Subcutaneous abdominal adipose tissue (tissue), 5 donors: ENCODE data around the gene TMCC3.
"Not testable (repeated sequence)": the region's sequence is repeated elsewhere in the genome, so short reads cannot be mapped to it uniquely, and the experiment has no call there.

Source experiments
- H3K27ac ChIP-seq: one replicate; pipeline ENCODE4 v1.7.0; 2013; ENCODE audit warnings: low read depth, mild to moderate bottlenecking, inconsistent platforms, low read length, moderate library complexity
- H3K27me3 ChIP-seq, 5 donors: one replicate each; pipeline ENCODE4 v1.7.0; 2013; ENCODE audit warnings: low read length in 5 of 5, inconsistent platforms in 1 of 5; ENCODE audit not compliant: control insufficient read depth in 5 of 5, insufficient read depth in 4 of 5
- H3K36me3 ChIP-seq, 5 donors: one replicate each; pipeline ENCODE4 v1.7.0; 2013; ENCODE audit warnings: low read length in 5 of 5; ENCODE audit not compliant: control insufficient read depth in 5 of 5, insufficient read depth in 5 of 5
- H3K4me1 ChIP-seq, 5 donors: one replicate each; pipeline ENCODE4 v1.7.0; 2013; ENCODE audit warnings: low read length in 5 of 5, mild to moderate bottlenecking in 3 of 5, moderate library complexity in 1 of 5; ENCODE audit not compliant: control insufficient read depth in 5 of 5, insufficient read depth in 5 of 5
- H3K4me3 ChIP-seq, 5 donors: one replicate each; pipeline ENCODE4 v1.7.0; 2013; ENCODE audit warnings: low read length in 5 of 5, low read depth in 1 of 5
- H3K9ac ChIP-seq, 5 donors: one replicate each; pipeline ENCODE4 v1.7.0; 2013; ENCODE audit warnings: low read length in 5 of 5, mild to moderate bottlenecking in 4 of 5, moderate library complexity in 3 of 5
- H3K9me3 ChIP-seq, 5 donors: one replicate each; pipeline ENCODE4 v1.7.0; 2013; ENCODE audit warnings: low read length in 5 of 5; ENCODE audit not compliant: control insufficient read depth in 5 of 5
- donor health status: healthy.
- donor health status: healthy.
- donor health status: healthy.
- donor health status: healthy.
- donor health status: healthy.

The TMCC3 gene, protein sequence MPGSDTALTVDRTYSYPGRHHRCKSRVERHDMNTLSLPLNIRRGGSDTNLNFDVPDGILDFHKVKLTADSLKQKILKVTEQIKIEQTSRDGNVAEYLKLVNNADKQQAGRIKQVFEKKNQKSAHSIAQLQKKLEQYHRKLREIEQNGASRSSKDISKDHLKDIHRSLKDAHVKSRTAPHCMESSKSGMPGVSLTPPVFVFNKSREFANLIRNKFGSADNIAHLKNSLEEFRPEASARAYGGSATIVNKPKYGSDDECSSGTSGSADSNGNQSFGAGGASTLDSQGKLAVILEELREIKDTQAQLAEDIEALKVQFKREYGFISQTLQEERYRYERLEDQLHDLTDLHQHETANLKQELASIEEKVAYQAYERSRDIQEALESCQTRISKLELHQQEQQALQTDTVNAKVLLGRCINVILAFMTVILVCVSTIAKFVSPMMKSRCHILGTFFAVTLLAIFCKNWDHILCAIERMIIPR

DNA sequence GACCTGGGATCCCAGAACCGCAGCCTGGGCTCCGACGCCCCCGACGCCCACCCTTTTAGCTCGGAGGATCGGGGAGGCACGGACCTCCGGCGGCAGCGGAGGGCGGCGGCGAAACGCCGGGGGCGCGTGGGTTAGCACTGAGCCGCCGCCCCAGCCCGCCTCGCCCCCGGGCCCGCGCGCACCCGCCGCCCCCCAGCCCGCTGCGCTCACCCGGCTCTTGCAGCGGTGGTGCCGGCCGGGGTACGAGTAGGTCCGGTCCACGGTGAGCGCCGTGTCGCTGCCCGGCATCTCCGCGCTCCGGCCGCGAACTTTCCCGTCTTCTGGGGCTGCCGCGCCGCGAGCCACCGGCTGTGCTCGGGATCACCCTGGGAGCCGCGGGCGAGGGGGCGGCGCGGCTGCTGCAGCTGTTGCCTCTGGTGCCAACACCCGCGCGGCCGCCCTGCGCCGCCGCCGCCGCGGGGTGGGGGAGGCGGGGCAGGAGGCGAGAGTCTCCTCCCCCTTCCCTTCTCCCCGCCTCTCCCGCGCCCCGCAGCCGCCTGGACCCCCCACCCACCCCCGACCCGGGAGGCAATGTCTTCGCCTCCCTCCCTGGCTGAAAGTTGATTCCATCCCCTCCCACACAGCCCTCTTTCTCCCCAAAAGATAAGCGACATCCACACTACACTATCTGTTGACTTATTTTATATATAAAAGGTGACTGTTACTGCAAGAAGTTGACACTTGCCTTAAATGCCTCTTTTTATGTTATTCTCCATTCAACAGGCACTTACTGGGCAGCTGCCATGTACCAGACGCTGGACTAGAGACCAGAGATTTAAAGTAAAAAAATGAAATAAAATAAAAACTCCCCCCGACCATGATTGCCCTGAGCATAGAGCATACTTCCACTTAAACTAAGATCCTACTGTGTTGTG, at the start of gene TMCC3:
Gene TMCC3 (minus strand): TSS at position 415 of the 914 bp plus-strand sequence. CDS start 127 bp downstream, at position 288.
- peak within 1 kb of the TSS; percentile 68 to 92 (median 82) for H3K4me3 ChIP-seq
- peak within 1 kb of the TSS; percentile 56 to 86 (median 73) for H3K9ac ChIP-seq
- no peaks in the 10 kb centered on the region for H3K9me3 ChIP-seq
- H3K36me3 ChIP-seq, result no peaks in the 10 kb centered on the region
- H3K27me3 ChIP-seq, result no peaks in the 10 kb centered on the region
- H3K27ac ChIP-seq, result peak within 1 kb of the TSS; percentile 76
- peaks cover 0 to 22% (median 14%) of the 10 kb centered on the region in 5 donors for H3K4me1 ChIP-seq

GRCh38 chr12:94699801-94700200, 49.4 kb upstream of the TMCC3 start:
- Histone ChIP-seq H3K36me3 (no peaks in the 10 kb centered on the region), H3K4me3 (no peak overlapping the region), H3K27me3 (no peaks in the 10 kb centered on the region), H3K4me1 (peaks cover 0 to 10% (median 9%) of the 10 kb centered on the region in 5 donors), H3K27ac (no peak overlapping the region), H3K9me3 (no peaks in the 10 kb centered on the region), H3K9ac (no peak overlapping the region)

DNA sequence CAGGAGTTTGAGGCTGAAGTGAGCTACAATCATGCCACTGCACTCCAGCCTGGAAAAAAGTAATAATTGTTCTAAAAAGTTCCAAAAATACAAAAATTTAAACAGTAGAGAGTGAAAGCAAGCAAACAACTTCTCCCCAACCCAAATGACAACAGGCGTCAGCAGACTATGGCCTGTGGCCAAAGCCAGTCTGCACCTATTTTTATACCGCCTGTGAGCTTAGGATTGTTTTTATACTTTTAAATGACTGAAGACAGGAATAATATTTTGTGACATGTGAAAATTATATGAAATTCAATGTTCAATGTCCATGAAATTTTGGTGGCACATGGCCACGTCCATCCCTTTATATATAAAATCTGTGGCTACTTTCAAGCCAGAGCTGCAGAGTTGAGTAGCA, 48.2 kb upstream of the TMCC3 start:
- no peaks in the 10 kb centered on the region for H3K36me3 ChIP-seq
- no peaks in the 10 kb centered on the region for H3K27me3 ChIP-seq
- no peaks in the 10 kb centered on the region for H3K9me3 ChIP-seq
- peaks cover 0 to 4% (median 0%) of the 10 kb centered on the region in 5 donors for H3K4me1 ChIP-seq
- no peak overlapping the region for H3K27ac ChIP-seq
- H3K9ac ChIP-seq, result no peak overlapping the region
- no peak overlapping the region for H3K4me3 ChIP-seq

DNA sequence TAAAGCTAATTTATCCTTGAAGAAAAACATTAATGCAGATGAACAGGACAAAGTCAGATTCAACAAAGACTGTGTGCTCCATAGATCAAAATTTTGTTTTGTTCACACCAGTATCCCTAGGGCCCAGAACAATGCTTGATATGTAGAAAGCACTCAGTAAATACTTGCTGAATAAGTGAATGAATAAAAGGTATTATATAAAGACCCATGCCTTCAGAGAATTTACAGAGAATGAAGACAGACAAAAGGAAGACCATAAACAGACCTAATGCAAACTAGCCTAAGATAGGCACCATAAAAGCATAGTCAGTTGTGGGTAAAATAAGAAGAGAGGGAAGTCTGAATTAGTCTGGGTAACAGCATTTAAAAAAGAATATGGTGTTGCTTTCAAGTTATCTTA, 47.3 kb upstream of the TMCC3 start:
- Histone ChIP-seq H3K4me1 (peaks cover 0 to 4% (median 0%) of the 10 kb centered on the region in 5 donors), H3K4me3 (no peak overlapping the region), H3K36me3 (no peaks in the 10 kb centered on the region), H3K27me3 (no peaks in the 10 kb centered on the region), H3K9ac (no peak overlapping the region), H3K9me3 (no peaks in the 10 kb centered on the region), H3K27ac (no peak overlapping the region)

DNA sequence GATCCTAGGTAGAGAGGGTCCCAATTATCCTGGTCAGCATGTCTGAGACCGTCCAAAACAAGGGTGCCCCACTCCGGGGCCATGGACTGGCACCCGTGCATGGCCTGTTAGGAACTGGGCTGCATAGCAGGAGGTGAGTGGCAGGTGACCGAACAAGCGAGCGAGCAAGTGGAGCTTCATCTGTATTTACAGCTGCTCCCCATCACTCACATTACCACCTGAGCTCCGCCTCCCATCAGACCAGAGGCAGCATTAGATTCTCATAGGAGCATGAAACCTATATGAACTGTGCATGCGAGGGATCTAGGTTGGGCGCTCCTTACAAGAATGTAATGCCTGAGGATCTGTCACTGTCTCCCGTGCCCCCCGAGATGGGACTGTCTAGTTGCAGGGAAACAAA, 44.4 kb upstream of the TMCC3 start:
- H3K27me3 ChIP-seq, result no peaks in the 10 kb centered on the region
- H3K9ac ChIP-seq, result no peak overlapping the region

GRCh38 chr12:94692826-94693225, 42.5 kb upstream of the TMCC3 start:
- peaks cover 6 to 28% (median 20%) of the 10 kb centered on the region in 5 donors for H3K4me1 ChIP-seq
- not testable (repeated sequence) for H3K27me3 ChIP-seq, H3K9me3 ChIP-seq, H3K27ac ChIP-seq, H3K9ac ChIP-seq, H3K36me3 ChIP-seq, H3K4me3 ChIP-seq

More for the DNA sequence above, 44.4 kb upstream of the TMCC3 start:
- H3K4me1 ChIP-seq, result peaks cover 6 to 12% (median 11%) of the 10 kb centered on the region in 5 donors
- H3K4me3 ChIP-seq, result no peak overlapping the region
- no peaks in the 10 kb centered on the region for H3K36me3 ChIP-seq
- no peaks in the 10 kb centered on the region for H3K9me3 ChIP-seq
- no peak overlapping the region for H3K27ac ChIP-seq

DNA sequence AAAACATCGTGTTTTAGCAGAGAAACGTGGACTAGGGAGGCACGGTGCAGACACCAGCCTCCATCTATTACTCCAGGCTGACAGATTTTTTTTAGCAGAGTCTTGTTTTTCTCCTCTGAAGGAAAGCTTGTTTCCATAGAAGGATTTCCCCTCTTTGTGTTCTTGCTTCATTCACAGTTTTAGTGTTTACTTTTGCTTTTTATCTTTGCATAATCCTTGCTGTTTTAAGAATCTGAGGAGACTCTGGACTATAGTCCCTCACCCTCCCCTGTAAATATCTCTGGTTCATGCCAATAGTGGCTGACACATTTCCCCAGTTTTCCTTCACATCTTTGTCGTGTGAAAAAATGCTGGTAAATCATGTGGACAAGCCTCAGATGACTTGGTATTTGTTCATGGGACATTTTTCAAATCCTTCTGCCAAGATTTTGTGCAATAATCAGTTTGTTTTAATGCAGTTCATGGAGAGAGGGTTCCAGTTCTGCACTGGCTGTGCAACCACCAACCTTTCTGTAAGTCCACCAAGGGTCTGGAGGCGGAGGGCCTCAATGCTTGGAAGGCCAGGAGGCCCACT, 39.9 kb upstream of the TMCC3 start:
- Histone ChIP-seq H3K27ac (peak overlapping the region; percentile 46), H3K4me1 (peaks cover 6 to 33% (median 20%) of the 10 kb centered on the region in 5 donors), H3K27me3 (no peaks in the 10 kb centered on the region), H3K9me3 (no peaks in the 10 kb centered on the region), H3K36me3 (no peaks in the 10 kb centered on the region), H3K9ac (peak overlapping the region in 3 of 5 donors; percentile 5 to 59 (median 34)), H3K4me3 (peak overlapping the region; percentile 31 to 81 (median 55))

DNA sequence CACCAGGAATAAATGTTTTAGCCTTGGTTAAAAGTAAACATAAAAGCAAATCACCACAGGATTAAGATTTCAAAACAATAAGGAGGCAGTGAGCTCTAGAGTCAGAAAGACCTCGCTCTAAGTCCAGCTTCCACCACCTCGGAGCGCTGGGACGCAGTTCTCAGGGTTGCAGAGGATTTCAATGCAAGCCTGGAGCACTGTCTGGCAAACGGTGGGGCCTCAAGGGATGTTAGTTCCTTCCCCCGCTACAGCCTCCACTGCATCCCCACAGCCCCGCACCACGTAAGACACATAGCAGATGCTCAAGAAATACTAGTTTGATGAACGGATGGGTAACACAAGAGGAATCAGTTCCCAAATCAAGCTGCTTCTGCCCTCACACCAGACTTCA, 39.3 kb upstream of the TMCC3 start:
- Histone ChIP-seq H3K36me3 (no peaks in the 10 kb centered on the region), H3K4me1 (peaks cover 6 to 33% (median 20%) of the 10 kb centered on the region in 5 donors), H3K4me3 (peak overlapping the region; percentile 28 to 81 (median 55)), H3K9ac (peak overlapping the region in 4 of 5 donors; percentile 5 to 59 (median 28)), H3K27ac (peak overlapping the region; percentile 46), H3K9me3 (no peaks in the 10 kb centered on the region), H3K27me3 (no peaks in the 10 kb centered on the region)

GRCh38 chr12:94689002-94689645, 38.8 kb upstream of the TMCC3 start:
- Histone ChIP-seq H3K4me1 (peaks cover 6 to 33% (median 20%) of the 10 kb centered on the region in 5 donors), H3K36me3 (no peaks in the 10 kb centered on the region), H3K27me3 (no peaks in the 10 kb centered on the region), H3K4me3 (peak overlapping the region in 4 of 5 donors; percentile 42 to 81 (median 58)), H3K9me3 (no peaks in the 10 kb centered on the region), H3K9ac (peak overlapping the region in 1 of 5 donors; percentile 23), H3K27ac (peak overlapping the region; percentile 46)
